Measurements from ENCODE around the gene PRAME.

- TF ChIP-seq CTCF (IDR thresholded peaks at IDR 0.05) (no peak), POLR2A (IDR thresholded peaks at IDR 0.05) (no peak), EP300 (IDR thresholded peaks at IDR 0.05) (no peak)
These were observed 22.6 kb downstream of the PRAME start for GRCh38 chr22:22536515-22536914.
